KMS-11 (cell line): Measurements from ENCODE around the gene SIRT1.

Experiments
- H2AFZ ChIP-seq: fragments of 200-600 bp; sonication (generic); 2 replicates; pipeline ENCODE4 v1.6.1; 2016; ENCODE audit warnings: antibody characterized with exemption, mixed run types, low read depth
- H3K27ac ChIP-seq: fragments of 200-600 bp; sonication (generic); 2 replicates; pipeline ENCODE4 v1.6.1; 2016; ENCODE audit warnings: mild to moderate bottlenecking, mixed run types
- H3K27me3 ChIP-seq: fragments of 200-600 bp; sonication (generic); 2 replicates; pipeline ENCODE4 v1.6.1; 2017; ENCODE audit warnings: mild to moderate bottlenecking, low read depth, mixed run types, moderate library complexity; ENCODE audit not compliant: insufficient read depth
- H3K36me3 ChIP-seq: fragments of 200-600 bp; sonication (generic); 2 replicates; pipeline ENCODE4 v1.6.1; 2017; ENCODE audit warnings: mild to moderate bottlenecking, mixed run types; ENCODE audit not compliant: insufficient read depth
- H3K4me1 ChIP-seq: fragments of 200-600 bp; sonication (generic); 2 replicates; pipeline ENCODE4 v1.6.1; 2016; ENCODE audit warnings: mild to moderate bottlenecking, low read depth, mixed run types; ENCODE audit not compliant: poor library complexity, severe bottlenecking
- H3K4me2 ChIP-seq: fragments of 200-600 bp; sonication (generic); 2 replicates; pipeline ENCODE4 v1.7.0; 2016; ENCODE audit warnings: mild to moderate bottlenecking, mixed run types
- H3K4me3 ChIP-seq: fragments of 200-600 bp; sonication (generic); IDR thresholded peaks from 2 replicates; pipeline ENCODE4 v1.6.1; 2017; ENCODE audit warnings: low read depth, low read length, mixed read lengths; ENCODE audit not compliant: insufficient read depth
- H3K79me2 ChIP-seq: fragments of 200-600 bp; sonication (generic); 2 replicates; pipeline ENCODE4 v1.6.1; 2016; ENCODE audit warnings: low read depth, mixed run types; ENCODE audit not compliant: insufficient read depth
- H3K9ac ChIP-seq: fragments of 200-600 bp; sonication (generic); 2 replicates; pipeline ENCODE4 v1.6.1; 2016; ENCODE audit warnings: mild to moderate bottlenecking, mixed run types
- H4K20me1 ChIP-seq: fragments of 200-600 bp; sonication (generic); 2 replicates; pipeline ENCODE4 v1.6.1; 2016; ENCODE audit warnings: mild to moderate bottlenecking, mixed run types; ENCODE audit not compliant: insufficient read depth
- CTCF ChIP-seq: fragments of 200-600 bp; sonication (generic); conservative IDR thresholded peaks from 2 replicates; pipeline ENCODE4 v1.6.1; 2017; ENCODE audit warnings: low read depth, mild to moderate bottlenecking, antibody characterized with exemption, low read length, moderate library complexity, mixed read lengths

Gene SIRT1

GRCh38 chr10:67926951-67927350, 42.5 kb downstream of the SIRT1 start:
- H3K79me2 ChIP-seq = no peaks in the 10 kb centered on the region
- H3K27ac ChIP-seq = no peak overlapping the region
- no peak overlapping the region for H2AFZ ChIP-seq
- TF ChIP-seq CTCF = no peak
- H4K20me1 ChIP-seq = no peaks in the 10 kb centered on the region
- no peaks in the 10 kb centered on the region for H3K27me3 ChIP-seq
- H3K36me3 ChIP-seq = no peaks in the 10 kb centered on the region
- H3K4me2 ChIP-seq = no peak overlapping the region
- no peaks in the 10 kb centered on the region for H3K4me1 ChIP-seq
- H3K4me3 ChIP-seq = no peak overlapping the region
- no peak overlapping the region for H3K9ac ChIP-seq

- no peaks in the 10 kb centered on the region for H3K4me1 ChIP-seq
- no peaks in the 10 kb centered on the region for H3K79me2 ChIP-seq
- no peaks in the 10 kb centered on the region for H3K36me3 ChIP-seq
- H4K20me1 ChIP-seq = no peaks in the 10 kb centered on the region
- no peak overlapping the region for H3K4me2 ChIP-seq
- no peak overlapping the region for H3K27ac ChIP-seq
- no peak overlapping the region for H3K4me3 ChIP-seq
- no peak overlapping the region for H3K9ac ChIP-seq
- no peaks in the 10 kb centered on the region for H3K27me3 ChIP-seq
- TF ChIP-seq CTCF = no peak
- H2AFZ ChIP-seq = no peak overlapping the region
Observed at GRCh38 chr10:67933199-67933598, 48.7 kb downstream of the SIRT1 start.

DNA sequence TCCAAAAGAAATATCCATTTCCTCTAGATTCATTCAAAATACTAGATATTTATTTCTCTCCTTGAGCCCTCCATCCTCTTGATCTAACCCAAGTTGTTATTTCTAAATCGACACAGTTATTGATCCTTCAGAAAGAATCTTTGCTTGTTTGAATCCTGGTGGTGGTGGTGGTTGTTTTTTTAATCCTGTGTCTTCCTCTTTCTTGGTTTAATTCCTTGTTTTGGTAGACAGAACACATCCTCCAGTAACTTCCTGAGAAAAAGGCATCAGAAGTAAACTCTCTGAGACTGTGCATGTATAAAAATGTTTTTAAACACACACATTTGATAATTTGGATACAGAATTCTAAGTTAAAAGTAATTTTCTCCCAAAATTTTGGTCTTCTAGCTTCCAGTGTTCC, 49.9 kb downstream of the SIRT1 start:
- H2AFZ ChIP-seq = no peak overlapping the region
- H3K27ac ChIP-seq = no peak overlapping the region
- no peaks in the 10 kb centered on the region for H4K20me1 ChIP-seq
- no peaks in the 10 kb centered on the region for H3K36me3 ChIP-seq
- H3K9ac ChIP-seq = no peak overlapping the region
- no peaks in the 10 kb centered on the region for H3K79me2 ChIP-seq
- no peak overlapping the region for H3K4me3 ChIP-seq
- H3K4me1 ChIP-seq = no peaks in the 10 kb centered on the region
- H3K27me3 ChIP-seq = no peaks in the 10 kb centered on the region
- H3K4me2 ChIP-seq = no peak overlapping the region
- TF ChIP-seq CTCF = no peak

DNA sequence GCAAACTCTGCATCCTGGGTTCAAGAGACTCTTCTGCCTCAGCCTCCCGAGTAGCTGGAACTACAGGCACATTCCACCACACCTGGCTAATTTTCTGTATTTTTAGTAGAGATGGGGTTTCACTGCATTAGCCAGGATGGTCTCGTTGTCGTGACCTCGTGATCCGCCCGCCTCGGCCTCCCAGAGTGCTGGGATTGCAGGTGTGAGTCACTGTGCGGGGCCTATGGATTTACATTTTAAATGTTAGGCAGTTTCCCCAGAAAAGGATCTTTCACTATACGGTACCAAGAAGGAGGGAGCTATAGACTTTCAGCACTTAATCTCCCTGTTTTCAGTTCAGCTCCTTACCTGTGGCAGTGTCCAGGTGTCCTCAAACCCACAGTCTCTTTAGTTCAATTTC, 50.8 kb downstream of the SIRT1 start:
- no peak for TF ChIP-seq CTCF
- H2AFZ ChIP-seq = no peak overlapping the region
- no peaks in the 10 kb centered on the region for H3K27me3 ChIP-seq
- no peak overlapping the region for H3K9ac ChIP-seq
- H3K4me2 ChIP-seq = no peak overlapping the region
- H3K4me1 ChIP-seq = no peaks in the 10 kb centered on the region
- H3K79me2 ChIP-seq = no peaks in the 10 kb centered on the region
- H3K27ac ChIP-seq = no peak overlapping the region
- no peaks in the 10 kb centered on the region for H3K36me3 ChIP-seq
- no peaks in the 10 kb centered on the region for H4K20me1 ChIP-seq
- H3K4me3 ChIP-seq = no peak overlapping the region

DNA sequence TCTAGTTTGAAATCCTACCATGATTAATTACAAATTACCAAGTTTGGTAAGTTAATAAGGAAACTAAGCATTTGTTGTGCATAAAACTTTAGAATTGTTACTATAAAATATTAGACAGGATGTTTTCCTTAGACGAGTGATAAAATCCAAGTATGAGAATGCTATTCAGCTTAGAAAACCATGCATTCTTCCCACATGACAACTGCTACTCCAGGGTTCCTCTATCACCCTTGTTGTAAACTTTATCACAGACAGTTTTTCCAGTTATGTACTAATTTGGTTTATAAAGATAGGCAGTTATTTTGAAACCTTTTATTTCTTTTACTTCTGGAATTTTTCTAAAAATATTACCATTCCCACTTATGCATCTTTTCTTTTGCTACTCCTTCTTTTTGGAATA, 52.0 kb downstream of the SIRT1 start:
- TF ChIP-seq CTCF = no peak

More for the DNA sequence above, 52.0 kb downstream of the SIRT1 start:
- no peaks in the 10 kb centered on the region for H3K4me1 ChIP-seq
- H4K20me1 ChIP-seq = no peaks in the 10 kb centered on the region
- no peaks in the 10 kb centered on the region for H3K79me2 ChIP-seq
- H3K4me2 ChIP-seq = no peak overlapping the region
- H3K27me3 ChIP-seq = no peaks in the 10 kb centered on the region
- no peaks in the 10 kb centered on the region for H3K36me3 ChIP-seq
- no peak overlapping the region for H3K4me3 ChIP-seq
- H3K27ac ChIP-seq = no peak overlapping the region
- no peak overlapping the region for H2AFZ ChIP-seq
- no peak overlapping the region for H3K9ac ChIP-seq
